ENCODE results near the gene HSD17B4. TPM values are rescaled to one million over a fixed set of nuclear protein-coding genes. Genes with fewer than 3 reads are reported as not detected.

HSD17B4 gene
- total and polyA plus RNA-seq, 9 of the 15 experiments (the other 6 are each of a cell fraction or from before 2014, with no cell fraction given), result 50.6 to 187 (median 94.6) TPM

GRCh38 chr5:119435436-119436132, 16.7 kb upstream of the HSD17B4 start (continued):
- TF ChIP-seq, protein P1, sequence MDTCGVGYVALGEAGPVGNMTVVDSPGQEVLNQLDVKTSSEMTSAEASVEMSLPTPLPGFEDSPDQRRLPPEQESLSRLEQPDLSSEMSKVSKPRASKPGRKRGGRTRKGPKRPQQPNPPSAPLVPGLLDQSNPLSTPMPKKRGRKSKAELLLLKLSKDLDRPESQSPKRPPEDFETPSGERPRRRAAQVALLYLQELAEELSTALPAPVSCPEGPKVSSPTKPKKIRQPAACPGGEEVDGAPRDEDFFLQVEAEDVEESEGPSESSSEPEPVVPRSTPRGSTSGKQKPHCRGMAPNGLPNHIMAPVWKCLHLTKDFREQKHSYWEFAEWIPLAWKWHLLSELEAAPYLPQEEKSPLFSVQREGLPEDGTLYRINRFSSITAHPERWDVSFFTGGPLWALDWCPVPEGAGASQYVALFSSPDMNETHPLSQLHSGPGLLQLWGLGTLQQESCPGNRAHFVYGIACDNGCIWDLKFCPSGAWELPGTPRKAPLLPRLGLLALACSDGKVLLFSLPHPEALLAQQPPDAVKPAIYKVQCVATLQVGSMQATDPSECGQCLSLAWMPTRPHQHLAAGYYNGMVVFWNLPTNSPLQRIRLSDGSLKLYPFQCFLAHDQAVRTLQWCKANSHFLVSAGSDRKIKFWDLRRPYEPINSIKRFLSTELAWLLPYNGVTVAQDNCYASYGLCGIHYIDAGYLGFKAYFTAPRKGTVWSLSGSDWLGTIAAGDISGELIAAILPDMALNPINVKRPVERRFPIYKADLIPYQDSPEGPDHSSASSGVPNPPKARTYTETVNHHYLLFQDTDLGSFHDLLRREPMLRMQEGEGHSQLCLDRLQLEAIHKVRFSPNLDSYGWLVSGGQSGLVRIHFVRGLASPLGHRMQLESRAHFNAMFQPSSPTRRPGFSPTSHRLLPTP (IDR thresholded peaks at IDR 0.05; ENCODE audit: borderline replicate concordance, extremely low read depth, insufficient read length), result no peak
- TF ChIP-seq CBFA2T3 (IDR thresholded peaks at IDR 0.05) (0 out of 2 replicates have a peak, but pooled peaks have one; percentile 8), OTX1 (CRISPR knock-in tag; IDR thresholded peaks at IDR 0.05) (no peak), ZNF695 (CRISPR knock-in tag; IDR thresholded peaks at IDR 0.05) (no peak), NR2F6 (CRISPR knock-in tag; IDR thresholded peaks at IDR 0.05) (no peak), TSHZ1 (CRISPR knock-in tag; IDR thresholded peaks at IDR 0.05) (no peak), ELF2 (CRISPR knock-in tag; IDR thresholded peaks at IDR 0.05) (no peak), STAG1 (CRISPR knock-in tag; IDR thresholded peaks at IDR 0.05; ENCODE audit: borderline replicate concordance) (peak; percentile 37; the same call in 1 of the 2 replicates), CEBPB (tag; IDR thresholded peaks at IDR 0.05) (no peak), ZNF217 (CRISPR knock-in tag; IDR thresholded peaks at IDR 0.05) (no peak), ATF1 (CRISPR knock-in tag; IDR thresholded peaks at IDR 0.05) (no peak), ATF1 (tag; IDR thresholded peaks at IDR 0.05) (no peak), NR1H2 (CRISPR knock-in tag; IDR thresholded peaks at IDR 0.05) (peak; percentile 36; the same call in 1 of the 2 replicates)
- TF ChIP-seq, protein P2, sequence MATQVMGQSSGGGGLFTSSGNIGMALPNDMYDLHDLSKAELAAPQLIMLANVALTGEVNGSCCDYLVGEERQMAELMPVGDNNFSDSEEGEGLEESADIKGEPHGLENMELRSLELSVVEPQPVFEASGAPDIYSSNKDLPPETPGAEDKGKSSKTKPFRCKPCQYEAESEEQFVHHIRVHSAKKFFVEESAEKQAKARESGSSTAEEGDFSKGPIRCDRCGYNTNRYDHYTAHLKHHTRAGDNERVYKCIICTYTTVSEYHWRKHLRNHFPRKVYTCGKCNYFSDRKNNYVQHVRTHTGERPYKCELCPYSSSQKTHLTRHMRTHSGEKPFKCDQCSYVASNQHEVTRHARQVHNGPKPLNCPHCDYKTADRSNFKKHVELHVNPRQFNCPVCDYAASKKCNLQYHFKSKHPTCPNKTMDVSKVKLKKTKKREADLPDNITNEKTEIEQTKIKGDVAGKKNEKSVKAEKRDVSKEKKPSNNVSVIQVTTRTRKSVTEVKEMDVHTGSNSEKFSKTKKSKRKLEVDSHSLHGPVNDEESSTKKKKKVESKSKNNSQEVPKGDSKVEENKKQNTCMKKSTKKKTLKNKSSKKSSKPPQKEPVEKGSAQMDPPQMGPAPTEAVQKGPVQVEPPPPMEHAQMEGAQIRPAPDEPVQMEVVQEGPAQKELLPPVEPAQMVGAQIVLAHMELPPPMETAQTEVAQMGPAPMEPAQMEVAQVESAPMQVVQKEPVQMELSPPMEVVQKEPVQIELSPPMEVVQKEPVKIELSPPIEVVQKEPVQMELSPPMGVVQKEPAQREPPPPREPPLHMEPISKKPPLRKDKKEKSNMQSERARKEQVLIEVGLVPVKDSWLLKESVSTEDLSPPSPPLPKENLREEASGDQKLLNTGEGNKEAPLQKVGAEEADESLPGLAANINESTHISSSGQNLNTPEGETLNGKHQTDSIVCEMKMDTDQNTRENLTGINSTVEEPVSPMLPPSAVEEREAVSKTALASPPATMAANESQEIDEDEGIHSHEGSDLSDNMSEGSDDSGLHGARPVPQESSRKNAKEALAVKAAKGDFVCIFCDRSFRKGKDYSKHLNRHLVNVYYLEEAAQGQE (IDR thresholded peaks at IDR 0.05; ENCODE audit: borderline replicate concordance), result peak; percentile 68
- TF ChIP-seq, protein P2 (CRISPR knock-in tag; IDR thresholded peaks at IDR 0.05; ENCODE audit: low read depth), result no peak
